HG02588 (cell line): ENCODE measurements around the gene TDRD10.

Experiments used
- ATAC-seq: cut with Tn5 transposase; IDR thresholded peaks from one replicate; pipeline ENCODE4 v1.9.1; 2021; ENCODE audit warnings: mild to moderate bottlenecking, moderate library complexity; ENCODE audit not compliant: unreplicated experiment

TDRD10 gene

GRCh38 chr1:154502066-154502743 is at the start of gene TDRD10, which contains the start of gene SHE:
Gene TDRD10, plus strand, starts transcription at chr1:154502219. Its CDS starts 4,685 bp downstream, at chr1:154506904.
Gene SHE, minus strand, starts transcription at chr1:154502412. Its CDS starts 386 bp downstream, at chr1:154502026.
- ATAC-seq: no peak

- ATAC-seq: no peak
These were observed 48.9 kb upstream of the TDRD10 start for GRCh38 chr1:154453161-154453560.

- ATAC-seq: no peak
These were observed 48.3 kb upstream of the TDRD10 start for GRCh38 chr1:154453574-154454352.

- no peak for ATAC-seq
These were observed 47.5 kb upstream of the TDRD10 start for GRCh38 chr1:154454386-154455120.

GRCh38 chr1:154456631-154457030 is 45.4 kb upstream of the TDRD10 start:
- ATAC-seq: no peak

GRCh38 chr1:154459080-154459479 is 42.9 kb upstream of the TDRD10 start:
- ATAC-seq: no peak

GRCh38 chr1:154460695-154461260 is 41.2 kb upstream of the TDRD10 start:
- no peak for ATAC-seq

GRCh38 chr1:154463512-154463990 is 38.5 kb upstream of the TDRD10 start:
- ATAC-seq: no peak

- no peak for ATAC-seq
These were observed 36.3 kb upstream of the TDRD10 start for GRCh38 chr1:154465621-154466195.

GRCh38 chr1:154466206-154466605 is 35.8 kb upstream of the TDRD10 start:
- no peak for ATAC-seq

GRCh38 chr1:154466921-154467417 is 35.0 kb upstream of the TDRD10 start:
- ATAC-seq: no peak

- no peak for ATAC-seq
These were observed 34.5 kb upstream of the TDRD10 start for GRCh38 chr1:154467434-154468102.

- ATAC-seq: no peak
These were observed 33.3 kb upstream of the TDRD10 start for GRCh38 chr1:154468535-154469250.

- no peak for ATAC-seq
These were observed 32.0 kb upstream of the TDRD10 start for GRCh38 chr1:154469844-154470560.

GRCh38 chr1:154471304-154471703 is 30.7 kb upstream of the TDRD10 start:
- no peak for ATAC-seq

GRCh38 chr1:154474802-154475201 is 27.2 kb upstream of the TDRD10 start:
- ATAC-seq: no peak

GRCh38 chr1:154476791-154477190 is 25.2 kb upstream of the TDRD10 start:
- no peak for ATAC-seq

- ATAC-seq: no peak
These were observed 24.0 kb upstream of the TDRD10 start for GRCh38 chr1:154478013-154478412.

- ATAC-seq: no peak
These were observed 23.4 kb upstream of the TDRD10 start for GRCh38 chr1:154478639-154479038.
